Ureter (tissue), 1 donor: ENCODE measurements around the gene MECR. TPM values are rescaled to one million over a fixed set of nuclear protein-coding genes. Genes with fewer than 3 reads are reported as not detected.

ENCODE experiments used
- DNase-seq: peaks from one replicate; pipeline ENCODE4 v3.0.0-alpha.2; 2020; ENCODE audit warnings: low spot score
- total RNA-seq: library from RNA; stranded (reverse); gene quantifications from one replicate; pipeline ENCODE4 v1.2.4, GENCODE V29; 2023
- donor health status: DM: yes; HTN: yes; CAD: no.

The MECR gene
- total RNA-seq, 1 donor from 2014 or later = 49.0 TPM

GRCh38 chr1:29202053-29202452 is 28.7 kb downstream of the MECR start:
- DNase-seq = no peak

DNA sequence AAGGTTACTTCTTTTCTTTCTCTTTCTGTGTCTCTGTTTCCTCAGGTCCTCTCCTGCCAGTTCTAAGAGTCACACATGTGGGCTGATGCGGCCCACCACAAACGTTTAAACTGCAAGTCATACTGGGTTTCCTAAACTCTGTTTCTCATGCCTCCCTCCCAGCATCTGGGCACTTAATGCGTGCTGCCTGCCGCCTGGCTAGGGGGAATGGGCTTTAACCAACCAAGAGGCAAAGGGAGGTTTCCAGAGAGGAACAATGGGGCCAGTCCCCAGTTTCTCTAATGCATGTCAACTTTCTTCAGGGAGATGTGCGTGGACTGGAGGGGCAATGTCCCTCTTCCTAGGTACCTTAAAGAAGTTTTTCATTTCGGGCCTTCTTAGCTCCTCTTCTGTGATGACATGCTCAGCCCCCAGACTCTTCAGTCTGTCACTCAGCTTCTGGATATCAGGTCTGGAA is 29.1 kb downstream of the MECR start:
- DNase-seq = no peak

DNA sequence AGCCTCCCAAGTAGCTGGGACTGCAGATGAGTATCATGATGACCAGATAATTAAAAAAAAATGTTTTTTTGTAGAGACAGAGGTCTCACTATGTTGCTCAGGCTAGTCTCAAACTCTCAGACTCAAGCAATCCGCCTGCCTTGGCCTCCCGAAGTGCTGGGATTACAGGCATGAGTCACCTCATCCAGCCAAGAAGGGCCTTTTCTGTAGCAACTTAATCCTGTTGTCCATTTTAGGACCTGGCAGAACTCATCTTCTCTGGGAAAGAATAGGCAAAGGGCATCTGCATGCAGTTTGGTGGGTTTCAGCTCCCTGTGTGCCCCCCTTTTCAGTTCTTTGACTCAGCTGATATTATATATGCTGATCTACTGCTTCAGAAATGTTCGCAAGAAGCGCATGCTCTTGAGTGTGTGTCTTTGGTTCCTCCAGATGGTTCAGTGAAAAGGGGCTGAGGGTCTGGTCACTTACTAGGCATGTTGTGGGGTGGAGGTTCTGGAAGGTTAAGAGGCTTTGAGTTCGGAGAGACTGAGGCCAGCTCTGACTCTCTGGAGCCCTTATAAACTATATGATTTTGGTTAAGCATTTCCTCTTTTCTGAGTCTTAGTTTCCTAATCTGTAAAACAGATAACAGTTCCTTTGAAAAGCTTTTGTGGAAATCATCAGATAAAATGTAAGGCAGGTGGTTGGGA is 29.7 kb downstream of the MECR start:
- DNase-seq = no peak

DNA sequence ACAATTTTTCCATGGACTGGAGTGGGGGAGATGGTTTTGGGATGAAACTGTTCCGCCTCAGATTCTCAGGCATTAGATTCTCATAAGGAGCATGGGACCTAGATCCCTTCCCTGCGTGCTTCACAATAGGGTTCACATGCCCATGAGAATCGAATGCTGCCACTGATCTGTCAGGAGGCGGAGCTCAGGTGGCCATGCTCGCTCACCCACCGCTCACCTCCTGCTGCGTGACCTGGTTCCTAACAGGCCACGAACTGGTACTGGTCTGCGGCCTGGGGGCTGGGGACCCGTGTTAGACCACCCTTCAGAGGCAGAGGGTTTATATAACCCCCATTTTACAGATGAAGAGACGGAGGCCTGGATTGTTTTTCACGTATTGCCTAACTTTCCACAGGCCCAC is 32.7 kb downstream of the MECR start:
- no peak for DNase-seq

DNA sequence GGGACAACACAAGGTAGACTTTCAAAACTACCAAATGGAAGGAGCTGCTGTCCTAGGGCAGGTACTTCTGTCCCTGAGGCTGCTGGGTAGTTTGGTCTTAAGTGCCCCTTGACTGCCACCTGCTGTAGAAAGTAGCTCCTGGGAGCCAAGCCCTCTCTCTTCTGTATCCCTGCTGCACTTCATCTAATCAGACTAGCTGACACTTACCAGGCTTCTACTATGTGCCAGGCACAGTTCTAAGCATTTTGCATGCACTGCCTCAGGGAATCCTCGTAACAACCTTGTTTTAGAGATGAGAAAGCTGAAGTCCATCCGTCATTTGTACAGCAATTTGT is 33.2 kb downstream of the MECR start:
- no peak for DNase-seq

DNA sequence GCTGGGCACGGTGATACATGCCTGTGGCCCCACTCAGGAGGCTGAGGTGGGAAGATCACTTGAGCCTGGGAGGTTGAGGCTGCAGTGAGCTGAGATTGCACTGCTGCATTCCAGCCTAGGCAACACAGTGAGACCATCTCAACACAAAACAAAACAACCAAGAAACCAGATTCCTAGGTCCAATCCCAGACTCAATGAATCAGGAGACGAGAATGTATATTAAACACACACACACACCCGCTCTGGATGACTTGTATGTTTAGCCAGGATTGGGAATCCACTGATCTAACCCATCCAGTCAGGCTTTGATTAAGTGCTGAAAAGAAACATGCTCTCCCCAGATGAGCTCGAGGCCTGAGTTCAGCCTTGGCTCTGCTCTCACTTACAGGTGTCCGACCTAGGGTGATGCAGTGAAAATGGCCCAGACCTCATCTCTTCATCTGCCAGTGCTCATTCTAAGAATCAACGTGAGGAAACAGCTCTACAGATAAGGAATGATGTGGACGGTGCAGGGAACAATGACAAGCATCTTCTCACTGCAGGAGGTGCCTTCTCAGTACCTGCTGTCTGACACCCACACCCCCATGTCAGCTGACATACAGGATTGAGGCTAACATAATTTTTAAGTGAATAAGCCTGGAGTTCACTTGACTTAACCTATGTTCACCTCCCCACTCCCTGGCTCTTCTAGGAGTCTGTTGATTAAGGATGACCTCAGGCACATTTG is 33.7 kb downstream of the MECR start:
- no peak for DNase-seq

- DNase-seq = no peak
Measured at GRCh38 chr1:29195881-29196291, 34.8 kb downstream of the MECR start.

DNA sequence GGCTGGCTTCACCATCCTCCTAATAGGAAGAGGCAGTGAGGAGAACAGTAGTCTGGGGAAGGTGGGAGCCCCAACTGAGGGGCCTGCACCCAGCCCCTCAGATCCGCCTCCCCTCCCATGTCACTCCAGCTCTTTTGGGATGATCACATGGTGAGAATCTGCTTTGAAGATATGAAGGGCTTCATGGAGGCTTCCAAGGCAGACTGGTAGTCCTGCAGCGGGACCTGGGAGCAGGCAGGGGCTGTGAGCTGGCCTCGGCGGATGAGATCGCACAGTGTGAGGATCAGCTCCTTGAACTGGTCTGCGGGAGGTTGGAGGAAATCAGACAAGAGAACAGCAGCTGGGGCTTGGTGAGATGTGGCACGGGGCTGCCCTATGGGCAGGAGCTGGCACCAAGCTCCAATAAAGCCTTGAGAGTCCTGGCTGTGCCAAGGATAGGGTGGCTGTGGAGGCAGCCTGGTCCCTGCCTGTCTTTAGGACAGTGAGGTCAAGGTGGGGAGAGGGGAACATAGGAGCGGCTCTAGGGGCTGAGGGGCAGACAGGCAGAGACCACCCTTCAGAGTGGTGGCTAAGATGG is 36.8 kb downstream of the MECR start:
- DNase-seq = no peak

- no peak for DNase-seq
Measured at GRCh38 chr1:29190718-29191117, 40.0 kb downstream of the MECR start.

DNA sequence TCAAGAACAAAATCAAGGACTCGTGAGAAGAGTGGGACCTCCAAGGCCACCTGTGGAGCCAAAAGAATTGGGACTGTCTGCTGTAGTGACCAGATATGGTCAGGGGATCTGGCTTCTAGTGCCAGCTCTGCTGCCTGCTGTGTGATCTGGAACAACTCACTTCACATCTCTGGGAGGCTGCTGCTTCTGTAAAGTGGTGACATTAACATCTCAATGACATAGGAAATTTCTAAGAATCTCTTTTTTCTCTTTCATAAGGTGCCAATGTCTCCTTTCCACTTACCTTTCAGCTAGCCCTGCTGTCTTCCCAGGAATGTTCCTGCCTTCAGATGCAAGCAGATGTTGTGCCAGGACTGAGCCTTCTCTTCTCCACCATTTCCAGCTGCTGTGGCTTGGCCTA is 44.0 kb downstream of the MECR start:
- no peak for DNase-seq

DNA sequence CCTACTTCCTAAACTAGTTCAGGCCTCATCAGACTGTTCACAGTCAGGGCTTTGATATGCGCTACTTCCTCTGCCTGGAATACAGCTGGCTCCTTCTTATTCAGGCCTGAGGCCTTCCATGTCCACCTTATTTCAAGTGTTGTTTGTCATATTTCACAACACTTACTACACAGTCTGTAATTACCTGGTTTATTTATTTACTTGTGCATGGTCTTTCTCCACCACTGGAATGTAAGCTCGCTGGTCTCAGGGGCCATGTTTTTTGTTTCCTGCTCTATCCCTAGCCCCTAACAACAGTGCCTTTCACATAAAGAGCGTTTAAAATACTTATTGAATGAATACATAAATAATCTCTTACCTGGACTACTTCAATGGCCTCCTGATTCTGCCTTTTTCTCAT is 44.5 kb downstream of the MECR start:
- DNase-seq = no peak

DNA sequence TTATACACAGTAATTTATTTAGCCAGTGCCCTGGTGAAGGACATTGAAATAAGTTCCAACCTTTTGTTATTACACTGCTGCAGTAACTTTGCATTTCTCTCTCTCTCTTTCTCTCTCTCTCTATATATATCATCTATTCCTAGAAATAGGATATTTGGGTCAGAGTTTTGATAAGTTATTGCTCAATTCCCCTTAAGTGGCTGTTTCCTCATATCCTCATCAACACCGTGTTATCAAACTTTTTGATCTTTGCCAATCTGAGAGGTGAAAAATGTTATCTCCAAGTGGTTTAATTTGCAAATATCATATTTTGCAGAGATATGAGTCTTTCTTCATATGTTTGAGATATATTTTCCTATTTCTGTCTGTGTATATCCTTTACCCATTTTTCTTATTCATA is 47.4 kb downstream of the MECR start:
- no peak for DNase-seq

- DNase-seq = peak; percentile 99
Measured at GRCh38 chr1:29181413-29182225, 49.1 kb downstream of the MECR start, which contains the start of gene SRSF4. SRSF4 (minus strand) TSS chr1:29181900; CDS start chr1:29181752, 148 bp downstream.

- peak; percentile 58 for DNase-seq
Measured at GRCh38 chr1:29180497-29181412, 50.0 kb downstream of the MECR start.

DNA sequence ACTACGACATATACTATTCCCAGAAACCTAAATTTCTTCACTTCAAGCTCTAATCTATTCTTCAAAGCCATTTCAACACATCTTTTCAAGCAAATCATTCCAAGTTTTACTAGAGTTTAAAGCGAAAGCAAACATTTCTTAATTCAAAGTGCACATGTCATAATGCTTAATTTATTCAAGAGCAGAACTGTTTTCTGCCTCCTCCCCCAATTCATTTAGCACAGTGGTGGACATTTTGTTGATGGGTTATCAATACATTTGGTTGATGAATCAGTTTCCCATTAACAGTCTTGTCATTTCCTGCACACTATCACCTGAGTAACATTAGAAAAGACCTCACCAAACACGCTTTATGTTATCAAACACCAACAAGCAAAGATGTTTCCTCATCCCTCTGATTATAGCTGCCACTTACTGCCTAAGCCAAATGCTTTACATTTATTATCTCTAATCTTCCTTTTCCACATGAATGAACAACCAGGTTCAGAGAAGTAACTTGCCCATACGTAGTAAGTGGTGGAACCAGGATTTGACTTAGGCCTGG is 51.0 kb downstream of the MECR start:
- DNase-seq = no peak

DNA sequence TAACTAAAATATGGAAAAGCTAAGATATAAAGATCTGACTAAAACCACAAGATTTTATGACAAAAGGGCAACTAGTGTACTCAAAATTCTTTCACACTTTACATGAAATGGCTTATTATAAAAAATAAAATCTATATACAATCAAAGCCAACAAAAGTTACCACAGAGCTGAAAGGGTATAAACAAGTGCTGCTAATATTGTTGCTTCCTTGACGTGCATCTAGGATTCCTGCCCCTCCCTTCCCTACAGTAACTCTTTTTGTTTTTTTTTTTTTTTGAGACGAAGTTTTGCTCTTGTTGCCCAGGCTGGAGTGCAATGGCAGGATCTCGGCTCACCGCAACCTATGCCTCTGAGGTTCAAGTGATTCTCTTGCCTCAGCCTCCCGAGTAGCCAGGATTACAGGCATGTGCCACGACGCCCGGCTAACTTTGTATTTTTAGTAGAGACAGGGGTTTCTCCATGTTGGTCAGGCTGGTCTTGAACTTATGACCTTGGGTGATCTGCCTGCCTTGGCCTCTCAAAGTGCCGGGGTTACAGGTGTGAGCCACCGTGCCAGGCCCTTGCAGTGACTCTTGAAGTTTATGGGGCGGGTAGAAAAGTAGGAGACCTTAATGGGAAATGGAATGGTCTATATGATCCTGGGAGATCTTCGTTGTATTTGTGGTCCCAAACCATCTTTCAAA is 53.6 kb downstream of the MECR start:
- no peak for DNase-seq

- DNase-seq = no peak
Measured at GRCh38 chr1:29176576-29176975, 54.2 kb downstream of the MECR start.

DNA sequence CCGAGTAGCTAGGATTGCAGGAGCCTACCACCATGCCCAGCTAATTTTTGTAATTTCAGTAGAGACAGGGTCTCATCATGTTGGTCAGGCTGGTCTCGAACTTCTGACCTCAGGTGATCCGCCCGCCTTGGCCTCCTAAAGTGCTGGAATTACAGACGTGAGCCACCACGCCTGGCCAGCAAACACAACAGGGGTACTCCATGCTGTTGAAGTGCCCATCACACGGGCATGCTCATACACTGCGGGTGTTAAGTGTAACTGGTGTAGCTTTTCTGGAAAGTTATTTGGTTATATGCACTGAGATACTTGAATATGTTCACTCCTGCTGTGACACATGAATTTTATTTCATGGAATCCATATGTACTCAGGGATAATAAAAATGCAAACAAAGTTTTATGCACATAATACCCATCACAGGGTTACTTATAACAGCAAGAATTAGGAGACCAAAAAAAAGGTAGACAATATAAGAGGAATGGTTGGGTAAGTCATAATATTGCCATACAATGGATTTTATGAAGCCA is 58.3 kb downstream of the MECR start:
- DNase-seq = no peak

- DNase-seq = no peak
Measured at GRCh38 chr1:29171521-29171920, 59.2 kb downstream of the MECR start.

DNA sequence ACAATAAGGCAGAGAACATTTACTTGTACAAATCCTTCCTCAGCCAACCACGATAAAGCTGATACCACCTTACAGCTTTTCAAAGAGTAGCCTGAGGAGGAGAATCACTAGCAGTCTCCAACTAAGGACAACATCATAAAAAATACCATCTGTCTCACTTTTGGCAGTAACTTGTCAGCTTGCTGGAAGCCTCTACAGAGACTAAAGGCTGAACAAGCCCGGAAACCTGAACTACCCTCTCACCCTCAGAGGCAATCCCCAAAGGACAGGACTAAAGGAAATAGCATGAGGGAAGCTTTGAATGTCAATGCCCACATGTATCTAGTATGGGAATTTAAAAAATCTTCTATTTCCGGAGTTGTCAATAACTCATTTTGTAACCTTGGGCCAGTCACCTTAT is 59.6 kb downstream of the MECR start:
- DNase-seq = no peak
